ENCODE measurements around the gene TXNDC11.

TXNDC11 gene

DNA sequence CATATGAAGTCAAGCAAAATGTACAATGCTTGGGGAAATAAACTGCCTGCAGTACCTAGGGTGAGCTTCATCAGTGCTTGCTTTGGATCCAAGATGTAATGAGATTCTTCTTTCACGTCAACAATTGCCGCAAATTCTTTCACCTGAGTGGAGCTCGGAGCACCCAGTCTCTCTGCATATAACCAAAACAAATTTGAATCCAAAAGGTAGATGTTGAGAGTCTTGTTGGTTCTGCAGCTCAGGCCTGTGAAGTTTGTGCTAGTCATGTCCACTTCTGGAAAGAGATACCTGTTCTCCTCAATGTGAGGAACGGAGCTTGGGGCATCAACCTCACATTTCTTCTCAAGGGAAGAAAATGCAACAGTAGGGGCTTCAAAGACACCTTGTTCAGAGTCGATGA is 51.4 kb downstream of the TXNDC11 start:
- no peak for DNase-seq (ENCODE audit: low spot score)

GRCh38 chr16:11689031-11689840 is 53.4 kb downstream of the TXNDC11 start:
- no peak for DNase-seq (ENCODE audit: low spot score)

DNA sequence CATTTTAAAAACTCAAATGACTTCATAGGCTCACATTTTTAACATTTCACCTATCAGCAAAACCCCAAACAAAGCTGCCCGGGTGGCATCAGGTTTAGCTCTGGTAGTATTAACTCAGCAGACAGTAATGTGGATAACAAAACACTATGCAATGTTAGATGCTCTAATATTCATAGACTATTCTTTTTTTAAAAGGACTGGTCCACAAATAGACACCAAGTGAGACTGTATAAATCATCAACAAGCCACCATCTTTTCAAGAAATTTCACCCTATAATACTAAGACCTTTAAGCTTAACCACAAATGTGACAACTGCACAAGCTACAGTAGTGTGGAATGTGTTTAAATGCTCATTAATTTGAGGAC is 54.2 kb downstream of the TXNDC11 start:
- DNase-seq (ENCODE audit: low spot score): no peak

DNA sequence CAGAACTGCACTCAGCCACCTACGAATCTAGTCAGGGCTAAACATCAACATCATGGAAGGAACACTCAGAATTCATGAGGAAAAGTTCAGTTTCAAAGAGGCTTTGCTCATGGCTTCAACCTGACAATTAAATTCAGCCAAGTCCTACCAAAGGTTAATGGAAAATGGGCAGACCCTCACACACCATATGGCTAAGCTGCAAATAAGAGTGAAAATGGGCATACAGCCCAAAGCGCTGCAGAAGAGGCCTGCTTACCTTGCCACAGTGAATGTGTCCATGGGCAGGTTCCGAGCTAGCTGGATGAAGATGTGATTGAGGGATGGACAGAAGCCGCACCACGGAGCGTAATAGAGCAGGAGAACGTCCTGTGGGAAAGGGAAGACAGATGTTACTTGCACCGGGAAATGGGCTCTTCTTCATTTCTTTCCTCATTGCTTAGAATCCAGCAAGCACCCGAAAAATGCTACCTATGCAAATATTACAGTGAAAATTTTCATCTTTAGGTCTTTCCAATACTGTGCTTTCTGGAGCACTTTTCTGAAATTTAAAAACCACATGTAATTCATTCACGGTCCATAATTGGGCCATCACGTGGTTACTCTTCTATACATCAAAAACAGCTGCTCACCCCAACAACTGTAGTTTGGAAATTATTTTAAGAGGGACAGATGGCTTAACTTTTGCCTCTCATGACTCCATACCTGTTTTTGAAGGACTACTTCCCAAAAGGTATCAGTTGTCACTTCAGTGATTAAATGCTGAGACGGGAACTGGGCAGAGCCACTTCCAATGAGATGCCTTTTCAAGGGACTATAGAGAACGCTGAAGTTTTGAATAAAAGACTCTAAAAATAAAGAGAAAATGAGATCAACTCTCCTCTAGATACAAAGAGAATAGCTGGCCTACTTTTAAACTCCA is 54.8 kb downstream of the TXNDC11 start:
- no peak for DNase-seq (ENCODE audit: low spot score)

- no peak for DNase-seq (ENCODE audit: low spot score)
Measured at GRCh38 chr16:11686713-11687380, 55.8 kb downstream of the TXNDC11 start.

DNA sequence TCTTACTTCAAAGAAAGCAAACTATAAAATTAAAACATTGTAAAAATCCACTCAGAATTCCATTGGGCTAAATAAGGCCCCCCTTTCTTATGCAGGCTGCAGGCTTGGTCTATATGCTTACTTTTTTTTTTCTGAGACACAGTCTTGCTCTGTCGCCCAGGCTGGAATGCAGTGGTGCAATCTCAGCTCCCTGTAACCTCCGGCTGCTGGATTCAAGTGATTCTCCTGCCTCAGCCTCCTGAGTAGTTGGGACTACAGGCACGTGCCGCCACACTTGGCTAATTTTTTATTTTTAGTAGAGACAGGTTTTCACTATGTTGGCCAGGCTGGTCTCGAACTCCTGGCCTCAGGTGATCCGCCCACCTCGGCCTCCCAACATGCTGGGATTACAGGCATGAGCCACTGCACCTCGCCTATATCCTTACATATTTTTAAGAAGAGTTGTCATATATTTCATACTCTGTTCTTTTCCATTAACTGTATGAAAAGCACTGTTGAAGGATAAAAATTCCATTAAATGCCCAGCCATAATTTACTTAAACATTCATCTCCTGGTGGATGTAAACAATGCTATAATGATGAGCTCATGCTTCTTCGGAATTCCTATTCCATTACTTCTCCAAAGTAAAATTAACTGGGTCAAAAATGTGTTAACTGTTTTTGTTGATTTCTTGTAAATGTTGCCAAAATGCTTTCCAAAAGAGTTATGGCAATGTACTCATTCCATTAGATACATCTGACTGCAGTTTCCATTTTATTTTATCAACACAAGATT is 56.6 kb downstream of the TXNDC11 start:
- peak; percentile 17 for DNase-seq (ENCODE audit: low spot score)

DNA sequence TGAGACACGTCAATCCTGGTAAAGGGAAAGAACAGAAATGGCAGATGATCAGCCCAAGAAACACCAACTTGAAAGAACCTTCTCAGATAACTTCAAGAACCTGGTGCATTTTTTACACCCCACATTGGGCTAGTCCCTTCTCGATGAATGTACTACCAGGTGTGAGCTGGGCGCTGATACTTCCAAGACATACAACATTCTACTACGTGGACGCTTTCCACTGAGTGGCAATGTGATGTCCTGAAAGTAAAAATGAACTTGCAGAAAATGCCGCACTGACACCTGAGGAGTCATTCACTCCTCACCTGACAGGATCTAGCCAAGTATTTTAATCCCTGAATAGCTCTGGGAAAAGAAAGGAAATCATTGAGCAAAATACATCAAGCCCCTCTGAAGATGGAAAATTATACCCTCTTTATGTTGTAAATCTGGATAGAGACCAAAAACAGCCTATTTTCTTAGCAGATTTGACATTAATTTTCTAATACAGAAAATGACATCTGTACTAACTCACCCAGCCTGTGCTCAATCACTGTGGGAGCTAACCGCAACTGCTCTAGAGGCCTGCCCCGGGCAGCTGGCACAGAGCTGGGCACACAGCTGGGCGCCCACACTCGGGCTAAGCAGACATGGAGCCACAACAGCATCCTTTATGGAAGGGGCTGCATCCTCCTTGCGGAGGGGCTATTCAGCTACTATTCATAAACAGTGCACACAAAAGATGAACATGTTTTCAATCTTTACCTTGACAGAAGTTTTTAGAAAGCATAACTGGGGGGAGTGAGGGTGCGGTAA is 58.2 kb downstream of the TXNDC11 start:
- no peak for DNase-seq (ENCODE audit: low spot score)

- DNase-seq (ENCODE audit: low spot score): no peak
Measured at GRCh38 chr16:11683145-11683544, 59.5 kb downstream of the TXNDC11 start.

- peak; percentile 86 for DNase-seq (ENCODE audit: low spot score)
Measured at GRCh38 chr16:11682655-11683096, 60.0 kb downstream of the TXNDC11 start.

DNA sequence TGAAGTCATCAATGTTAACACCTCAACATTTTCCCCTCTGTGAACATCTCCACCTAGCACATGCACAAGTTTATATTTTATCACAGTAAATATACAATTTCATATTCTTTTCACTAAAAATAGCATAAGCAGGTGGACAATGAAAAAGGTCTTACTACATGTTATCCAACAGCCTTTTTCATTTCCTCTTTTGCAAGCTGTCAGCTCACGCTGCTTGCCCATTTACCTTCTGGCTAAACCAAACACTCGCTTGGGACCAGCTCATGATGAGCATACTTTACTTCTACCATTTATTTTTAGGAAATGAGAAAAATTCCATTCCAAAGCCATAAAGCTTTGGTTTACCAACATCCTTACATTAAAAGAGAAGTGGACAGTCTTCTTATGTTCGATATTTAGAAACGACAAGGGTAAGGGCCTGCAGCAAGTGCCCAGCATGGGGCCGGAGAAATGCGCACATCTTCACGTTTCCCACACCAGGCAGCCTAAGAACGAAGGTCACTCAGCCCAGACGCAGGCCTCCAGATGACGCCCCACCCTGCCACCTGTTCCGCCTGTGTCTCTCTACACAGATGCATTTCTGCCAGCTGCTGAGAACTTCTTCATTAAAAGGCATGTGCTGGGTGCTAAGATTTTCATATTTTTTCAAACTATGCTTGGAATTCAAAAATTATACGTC is 60.5 kb downstream of the TXNDC11 start:
- DNase-seq (ENCODE audit: low spot score): no peak

DNA sequence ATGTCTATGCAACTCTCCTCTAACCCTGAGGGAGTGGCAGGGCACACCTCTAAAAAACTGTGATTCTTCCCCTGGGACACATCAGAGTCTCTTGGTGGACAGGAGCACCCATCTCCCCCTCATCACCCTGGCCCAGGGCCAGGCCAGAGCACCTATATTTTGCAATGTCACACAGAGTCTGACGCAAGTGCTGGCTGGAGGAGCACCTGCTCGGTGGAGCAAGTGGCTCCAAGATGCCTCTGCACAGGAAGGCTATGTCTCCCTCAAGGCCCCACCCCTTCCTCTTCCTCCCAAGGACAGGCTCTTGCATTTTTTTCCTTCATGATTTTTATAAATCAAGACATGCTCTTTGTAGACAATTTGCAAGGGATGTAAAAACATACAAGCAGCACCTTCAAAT is 61.1 kb downstream of the TXNDC11 start:
- peak; percentile 29 for DNase-seq (ENCODE audit: low spot score)

- peak; percentile 45 for DNase-seq (ENCODE audit: low spot score)
Measured at GRCh38 chr16:11679941-11680911, 62.4 kb downstream of the TXNDC11 start.

- no peak for DNase-seq (ENCODE audit: low spot score)
Measured at GRCh38 chr16:11679250-11679649, 63.4 kb downstream of the TXNDC11 start.

- DNase-seq (ENCODE audit: low spot score): peak; percentile 78
Measured at GRCh38 chr16:11677959-11678881, 64.4 kb downstream of the TXNDC11 start.

DNA sequence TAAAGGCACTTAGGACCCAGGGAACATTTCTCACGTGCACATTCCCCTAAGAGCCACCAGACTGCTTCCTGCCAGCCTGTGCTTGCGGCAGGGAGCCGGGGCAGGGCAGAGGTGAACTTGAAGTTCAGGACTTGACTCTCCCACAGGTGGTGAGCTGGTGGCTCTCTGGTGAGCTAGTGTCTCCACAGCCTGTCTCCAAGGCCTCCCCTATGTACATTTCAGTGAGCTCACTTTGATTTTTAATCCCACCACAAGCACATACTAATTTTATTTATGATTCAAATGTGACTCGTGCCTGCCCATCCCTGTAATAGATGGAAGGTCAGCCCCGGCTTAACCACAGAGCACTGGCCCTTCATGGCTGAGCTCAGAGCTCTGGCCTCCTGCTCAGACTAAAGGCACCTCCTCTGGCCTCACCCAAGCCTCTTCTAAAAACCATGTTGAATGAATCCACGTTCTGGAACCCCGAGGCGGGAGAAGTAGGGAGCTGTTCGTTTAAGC is 65.2 kb downstream of the TXNDC11 start:
- peak; percentile 85 for DNase-seq (ENCODE audit: low spot score)

- no peak for DNase-seq (ENCODE audit: low spot score)
Measured at GRCh38 chr16:11676799-11677198, 65.9 kb downstream of the TXNDC11 start.

Measured in kidney tubule cell (primary cell).